Esophagus muscularis mucosa (tissue), 4 donors: Measurements from ENCODE around the gene COL5A3. TPM values are rescaled to one million over a fixed set of nuclear protein-coding genes. Genes with fewer than 3 reads are reported as not detected.

Experiments
- DNase-seq: peaks from one replicate; pipeline ENCODE4 v3.0.0-alpha.2; 2017; ENCODE audit errors: extremely low spot score
- H3K27ac ChIP-seq, 4 donors: fragments of 200-600 bp; sonication (generic); replicated peaks in 1 of 4; 1 replicate in 3 of 4; 2 replicates in 1 of 4; pipeline ENCODE4 v1.5.1; 2016 to 2019; ENCODE audit warnings: mild to moderate bottlenecking in 1 of 4
- H3K27me3 ChIP-seq, 4 donors: fragments of 200-600 bp; sonication (generic); one replicate each; pipeline versions ENCODE4 v1.5.1 to v1.6.0; 2016 to 2019
- H3K36me3 ChIP-seq, 4 donors: fragments of 200-600 bp; sonication (generic); one replicate each; pipeline ENCODE4 v1.5.1; 2016 to 2019
- H3K4me1 ChIP-seq, 4 donors: fragments of 200-600 bp; sonication (generic); one replicate each; pipeline ENCODE4 v1.5.1; 2016 to 2019
- H3K4me3 ChIP-seq, 4 donors: fragments of 200-600 bp; sonication (generic); 1 replicate in 2 of 4; 2 replicates in 2 of 4; pipeline ENCODE4 v1.5.1; 2016 to 2019; ENCODE audit warnings: mild to moderate bottlenecking in 4 of 4, moderate library complexity in 1 of 4
- H3K9me3 ChIP-seq, 4 donors: fragments of 200-600 bp; sonication (generic); 1 replicate in 3 of 4; 2 replicates in 1 of 4; pipeline ENCODE4 v1.5.1; 2016 to 2019
- EP300 ChIP-seq: sonication (generic); formaldehyde crosslinking; IDR thresholded peaks from one replicate; pipeline ENCODE4 v1.6.1; 2017; ENCODE audit warnings: antibody characterized with exemption
- POLR2A ChIP-seq: fragments of 450-650 bp; IDR thresholded peaks from one replicate; pipeline ENCODE4 v1.6.1; 2017; ENCODE audit warnings: antibody characterized with exemption, moderate library complexity, mild to moderate bottlenecking, low read depth
- POLR2AphosphoS5 ChIP-seq, 2 donors: sonication (generic); formaldehyde crosslinking; IDR thresholded peaks; one replicate each; pipeline ENCODE4 v1.6.1; 2017; ENCODE audit warnings: antibody characterized with exemption in 2 of 2
- WGBS: methylation state at CpG from one replicate; pipeline ENCODE4 v1.1.5; 2018; 5-methylcytosine and 5-hydroxymethylcytosine counted together
- intact Hi-C: fragments of 100-400 bp; cut with DNase I; formaldehyde crosslinking; loops from one replicate; pipeline ENCODE4 v1.15.1; 2023
- total RNA-seq, 4 donors: library from RNA; depleted of rRNA; stranded (reverse); fragments of >200 nt; gene quantifications; one replicate each; pipeline versions ENCODE4 v1.1.0 to v1.2.1, GENCODE V29; 2016
- TF ChIP-seq, protein P1 (sequence below), 3 experiments: fragments of 200-600 bp in 2 of 3; fragments of 450-650 bp in 1 of 3; sonication (generic) in 2 of 3; IDR thresholded peaks; one replicate each; pipeline ENCODE4 v1.5.1; 2017 to 2019; ENCODE audit warnings: antibody characterized with exemption in 3 of 3, mild to moderate bottlenecking in 2 of 3, moderate library complexity in 1 of 3

The COL5A3 gene
- total RNA-seq, 4 donors from 2014 or later = 12.9 to 29.1 (median 19.5) TPM

- peaks cover 0 to 44% (median 0%) of the 10 kb centered on the region in 4 donors for H3K27me3 ChIP-seq
- 77% methylated on average over 6 of the region's 6 CpGs for WGBS
- no peak overlapping the region for H3K4me3 ChIP-seq
- intact Hi-C loops = no loop called here
- no peaks in the 10 kb centered on the region for H3K4me1 ChIP-seq
- H3K27ac ChIP-seq = no peak overlapping the region
- TF ChIP-seq, protein P1, sequence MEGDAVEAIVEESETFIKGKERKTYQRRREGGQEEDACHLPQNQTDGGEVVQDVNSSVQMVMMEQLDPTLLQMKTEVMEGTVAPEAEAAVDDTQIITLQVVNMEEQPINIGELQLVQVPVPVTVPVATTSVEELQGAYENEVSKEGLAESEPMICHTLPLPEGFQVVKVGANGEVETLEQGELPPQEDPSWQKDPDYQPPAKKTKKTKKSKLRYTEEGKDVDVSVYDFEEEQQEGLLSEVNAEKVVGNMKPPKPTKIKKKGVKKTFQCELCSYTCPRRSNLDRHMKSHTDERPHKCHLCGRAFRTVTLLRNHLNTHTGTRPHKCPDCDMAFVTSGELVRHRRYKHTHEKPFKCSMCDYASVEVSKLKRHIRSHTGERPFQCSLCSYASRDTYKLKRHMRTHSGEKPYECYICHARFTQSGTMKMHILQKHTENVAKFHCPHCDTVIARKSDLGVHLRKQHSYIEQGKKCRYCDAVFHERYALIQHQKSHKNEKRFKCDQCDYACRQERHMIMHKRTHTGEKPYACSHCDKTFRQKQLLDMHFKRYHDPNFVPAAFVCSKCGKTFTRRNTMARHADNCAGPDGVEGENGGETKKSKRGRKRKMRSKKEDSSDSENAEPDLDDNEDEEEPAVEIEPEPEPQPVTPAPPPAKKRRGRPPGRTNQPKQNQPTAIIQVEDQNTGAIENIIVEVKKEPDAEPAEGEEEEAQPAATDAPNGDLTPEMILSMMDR (IDR thresholded peaks at IDR 0.05) = no peak
- TF ChIP-seq POLR2A = no peak
- no peak for TF ChIP-seq POLR2AphosphoS5 (IDR thresholded peaks at IDR 0.05)
- no peak for TF ChIP-seq EP300
- no peaks in the 10 kb centered on the region for H3K36me3 ChIP-seq
- DNase-seq = no peak
- H3K9me3 ChIP-seq = no peaks in the 10 kb centered on the region
These were observed 10.5 kb upstream of the COL5A3 start for GRCh38 chr19:10020851-10021250.

- 91% methylated on average over 5 of the region's 5 CpGs for WGBS
These were observed 8.9 kb upstream of the COL5A3 start for GRCh38 chr19:10019246-10019645.

GRCh38 chr19:10018786-10019185 is 8.5 kb upstream of the COL5A3 start:
- intact Hi-C loops = no loop called here
- H3K27ac ChIP-seq = no peak overlapping the region
- peaks cover 0 to 56% (median 0%) of the 10 kb centered on the region in 4 donors for H3K27me3 ChIP-seq
- no peaks in the 10 kb centered on the region for H3K36me3 ChIP-seq
- no peak overlapping the region for H3K4me3 ChIP-seq
- no peaks in the 10 kb centered on the region for H3K9me3 ChIP-seq
- TF ChIP-seq, protein P1 (IDR thresholded peaks at IDR 0.05) = no peak
- TF ChIP-seq EP300 (no peak), POLR2A (no peak), POLR2AphosphoS5 (IDR thresholded peaks at IDR 0.05) (no peak)
- no peaks in the 10 kb centered on the region for H3K4me1 ChIP-seq
- 77% methylated on average over 4 of the region's 9 CpGs for WGBS
- DNase-seq = peak; percentile 82

More at GRCh38 chr19:10019246-10019645, 8.9 kb upstream of the COL5A3 start:
- Histone ChIP-seq H3K27me3 (peaks cover 0 to 52% (median 0%) of the 10 kb centered on the region in 4 donors), H3K9me3 (no peaks in the 10 kb centered on the region), H3K4me1 (no peaks in the 10 kb centered on the region), H3K36me3 (no peaks in the 10 kb centered on the region), H3K4me3 (no peak overlapping the region), H3K27ac (no peak overlapping the region)
- intact Hi-C loops = no loop called here
- TF ChIP-seq POLR2A (no peak), EP300 (no peak), POLR2AphosphoS5 (IDR thresholded peaks at IDR 0.05) (no peak)
- TF ChIP-seq, protein P1 (IDR thresholded peaks at IDR 0.05) = no peak
- no peak for DNase-seq

GRCh38 chr19:10018263-10018662 is 8.0 kb upstream of the COL5A3 start:
- H3K36me3 ChIP-seq = no peaks in the 10 kb centered on the region
- no peak for DNase-seq
- TF ChIP-seq EP300 (no peak), POLR2AphosphoS5 (IDR thresholded peaks at IDR 0.05) (no peak), POLR2A (no peak)
- TF ChIP-seq, protein P1 (IDR thresholded peaks at IDR 0.05) = no peak
- no peaks in the 10 kb centered on the region for H3K4me1 ChIP-seq
- H3K4me3 ChIP-seq = no peak overlapping the region
- peaks cover 0 to 61% (median 0%) of the 10 kb centered on the region in 4 donors for H3K27me3 ChIP-seq
- H3K27ac ChIP-seq = no peak overlapping the region
- H3K9me3 ChIP-seq = no peaks in the 10 kb centered on the region
- WGBS = 86% methylated on average over 3 of the region's 3 CpGs
- intact Hi-C loops = no loop called here
